ENCODE results near the gene ARID1B.

- TF ChIP-seq CTCF (IDR thresholded peaks at IDR 0.05) (no peak), POLR2A (IDR thresholded peaks at IDR 0.05) (no peak), POLR2AphosphoS5 (IDR thresholded peaks at IDR 0.05) (peak in 2 of 4 donors; percentile 13 to 16), EP300 (IDR thresholded peaks at IDR 0.05) (no peak)
Observed at GRCh38 chr6:156779206-156780094, 2.3 kb downstream of the ARID1B start.
